ENCODE results near the gene PDE3B.

DNA sequence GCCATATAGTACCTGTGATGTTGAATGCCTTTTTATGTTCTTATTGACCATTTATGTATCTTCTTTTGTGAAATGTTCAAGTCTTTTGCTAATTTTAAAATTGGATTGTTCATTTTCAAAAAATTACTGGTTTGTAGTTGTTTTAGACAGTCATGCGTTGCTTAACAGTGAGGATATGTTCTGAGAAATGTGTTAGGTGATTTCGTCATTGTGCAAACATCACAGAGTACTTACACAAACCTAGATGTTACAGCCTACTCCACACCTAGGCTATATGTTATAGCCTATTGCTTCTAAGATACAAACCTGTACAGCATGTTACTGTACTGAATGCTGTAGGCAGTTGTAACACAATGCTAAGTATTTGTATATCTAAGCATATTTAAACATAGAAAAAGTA, 32.5 kb downstream of the PDE3B start:
- TF ChIP-seq, protein P1, sequence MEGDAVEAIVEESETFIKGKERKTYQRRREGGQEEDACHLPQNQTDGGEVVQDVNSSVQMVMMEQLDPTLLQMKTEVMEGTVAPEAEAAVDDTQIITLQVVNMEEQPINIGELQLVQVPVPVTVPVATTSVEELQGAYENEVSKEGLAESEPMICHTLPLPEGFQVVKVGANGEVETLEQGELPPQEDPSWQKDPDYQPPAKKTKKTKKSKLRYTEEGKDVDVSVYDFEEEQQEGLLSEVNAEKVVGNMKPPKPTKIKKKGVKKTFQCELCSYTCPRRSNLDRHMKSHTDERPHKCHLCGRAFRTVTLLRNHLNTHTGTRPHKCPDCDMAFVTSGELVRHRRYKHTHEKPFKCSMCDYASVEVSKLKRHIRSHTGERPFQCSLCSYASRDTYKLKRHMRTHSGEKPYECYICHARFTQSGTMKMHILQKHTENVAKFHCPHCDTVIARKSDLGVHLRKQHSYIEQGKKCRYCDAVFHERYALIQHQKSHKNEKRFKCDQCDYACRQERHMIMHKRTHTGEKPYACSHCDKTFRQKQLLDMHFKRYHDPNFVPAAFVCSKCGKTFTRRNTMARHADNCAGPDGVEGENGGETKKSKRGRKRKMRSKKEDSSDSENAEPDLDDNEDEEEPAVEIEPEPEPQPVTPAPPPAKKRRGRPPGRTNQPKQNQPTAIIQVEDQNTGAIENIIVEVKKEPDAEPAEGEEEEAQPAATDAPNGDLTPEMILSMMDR (conservative IDR thresholded peaks at IDR 0.05; ENCODE audit: low read depth, low read length): no peak
- TF ChIP-seq EZH2 (IDR thresholded peaks at IDR 0.05; ENCODE audit: borderline replicate concordance, low read depth, low read length, poor library complexity, severe bottlenecking): no peak
